ENCODE results near the gene CPTP. TPM values are rescaled to one million over a fixed set of nuclear protein-coding genes. Genes with fewer than 3 reads are reported as not detected.
A peak's percentile ranks its signal among the peaks of the same experiment; 100 is the strongest.

The CPTP gene
- total and polyA plus RNA-seq, 4 donors = 7.9 to 45.1 (median 22.5) TPM

DNA sequence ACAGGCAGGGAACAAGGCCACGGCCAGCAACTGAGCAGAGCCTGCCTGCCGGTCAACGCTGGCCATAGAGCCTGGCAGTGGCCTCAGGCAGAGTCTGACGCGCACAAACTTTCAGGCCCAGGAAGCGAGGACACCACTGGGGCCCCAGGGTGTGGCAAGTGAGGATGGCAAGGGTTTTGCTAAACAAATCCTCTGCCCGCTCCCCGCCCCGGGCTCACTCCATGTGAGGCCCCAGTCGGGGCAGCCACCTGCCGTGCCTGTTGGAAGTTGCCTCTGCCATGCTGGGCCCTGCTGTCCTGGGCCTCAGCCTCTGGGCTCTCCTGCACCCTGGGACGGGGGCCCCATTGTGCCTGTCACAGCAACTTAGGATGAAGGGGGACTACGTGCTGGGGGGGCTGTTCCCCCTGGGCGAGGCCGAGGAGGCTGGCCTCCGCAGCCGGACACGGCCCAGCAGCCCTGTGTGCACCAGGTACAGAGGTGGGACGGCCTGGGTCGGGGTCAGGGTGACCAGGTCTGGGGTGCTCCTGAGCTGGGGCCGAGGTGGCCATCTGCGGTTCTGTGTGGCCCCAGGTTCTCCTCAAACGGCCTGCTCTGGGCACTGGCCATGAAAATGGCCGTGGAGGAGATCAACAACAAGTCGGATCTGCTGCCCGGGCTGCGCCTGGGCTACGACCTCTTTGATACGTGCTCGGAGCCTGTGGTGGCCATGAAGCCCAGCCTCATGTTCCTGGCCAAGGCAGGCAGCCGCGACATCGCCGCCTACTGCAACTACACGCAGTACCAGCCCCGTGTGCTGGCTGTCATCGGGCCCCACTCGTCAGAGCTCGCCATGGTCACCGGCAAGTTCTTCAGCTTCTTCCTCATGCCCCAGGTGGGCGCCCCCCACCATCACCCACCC is 6.7 kb downstream of the CPTP start, which contains the start of gene TAS1R3:
TAS1R3 (plus strand) TSS at position 213 of the 898 bp plus-strand sequence; CDS start at position 279, 66 bp downstream.
- Histone ChIP-seq H3K4me3 (ENCODE audit: low read depth in 1 of 3, low read length in 3 of 3) (no peak within 1 kb of the TSS), H3K27me3 (ENCODE audit: control insufficient read depth in 4 of 4, insufficient read depth in 4 of 4, low read length in 3 of 4) (no peaks in the 10 kb centered on the region), H3K36me3 (ENCODE audit: control insufficient read depth in 4 of 4, insufficient read depth in 3 of 4, low read depth in 1 of 4, low read length in 3 of 4) (peaks cover 0 to 12% (median 8%) of the 10 kb centered on the region in 4 donors), H3K9me3 (ENCODE audit: control insufficient read depth in 4 of 4, low read length in 3 of 4) (no peaks in the 10 kb centered on the region), H3K9ac (ENCODE audit: low read depth in 1 of 2, low read length in 2 of 2) (no peak within 1 kb of the TSS), H3K27ac (ENCODE audit: low read depth in 1 of 2, low read length in 2 of 2) (no peak within 1 kb of the TSS), H3K4me1 (ENCODE audit: control insufficient read depth in 4 of 4, insufficient read depth in 4 of 4, low read length in 3 of 4) (peaks cover 9 to 29% (median 18%) of the 10 kb centered on the region in 4 donors)
- no peak for DNase-seq (ENCODE audit: low spot score)
- TF ChIP-seq FOXA1 (IDR thresholded peaks at IDR 0.05) (no peak), YY1 (IDR thresholded peaks at IDR 0.05) (no peak), RAD21 (IDR thresholded peaks at IDR 0.05) (no peak), HNF4A (conservative IDR thresholded peaks at IDR 0.05) (no peak), ZBTB33 (IDR thresholded peaks at IDR 0.05) (no peak), NR2F2 (IDR thresholded peaks at IDR 0.05) (no peak), FOXA2 (IDR thresholded peaks at IDR 0.05) (no peak), GABPA (IDR thresholded peaks at IDR 0.05 in 1 of 2, conservative IDR thresholded peaks at IDR 0.05 in 1 of 2) (no peak)
- WGBS = 79% methylated on average over 41 of the region's 41 CpGs

DNA sequence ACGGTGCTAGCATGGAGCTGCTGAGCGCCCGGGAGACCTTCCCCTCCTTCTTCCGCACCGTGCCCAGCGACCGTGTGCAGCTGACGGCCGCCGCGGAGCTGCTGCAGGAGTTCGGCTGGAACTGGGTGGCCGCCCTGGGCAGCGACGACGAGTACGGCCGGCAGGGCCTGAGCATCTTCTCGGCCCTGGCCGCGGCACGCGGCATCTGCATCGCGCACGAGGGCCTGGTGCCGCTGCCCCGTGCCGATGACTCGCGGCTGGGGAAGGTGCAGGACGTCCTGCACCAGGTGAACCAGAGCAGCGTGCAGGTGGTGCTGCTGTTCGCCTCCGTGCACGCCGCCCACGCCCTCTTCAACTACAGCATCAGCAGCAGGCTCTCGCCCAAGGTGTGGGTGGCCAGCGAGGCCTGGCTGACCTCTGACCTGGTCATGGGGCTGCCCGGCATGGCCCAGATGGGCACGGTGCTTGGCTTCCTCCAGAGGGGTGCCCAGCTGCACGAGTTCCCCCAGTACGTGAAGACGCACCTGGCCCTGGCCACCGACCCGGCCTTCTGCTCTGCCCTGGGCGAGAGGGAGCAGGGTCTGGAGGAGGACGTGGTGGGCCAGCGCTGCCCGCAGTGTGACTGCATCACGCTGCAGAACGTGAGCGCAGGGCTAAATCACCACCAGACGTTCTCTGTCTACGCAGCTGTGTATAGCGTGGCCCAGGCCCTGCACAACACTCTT is 7.6 kb downstream of the CPTP start:
- Histone ChIP-seq H3K9me3 (ENCODE audit: control insufficient read depth in 4 of 4, low read length in 3 of 4) (no peaks in the 10 kb centered on the region), H3K4me1 (ENCODE audit: control insufficient read depth in 4 of 4, insufficient read depth in 4 of 4, low read length in 3 of 4) (peaks cover 6 to 22% (median 15%) of the 10 kb centered on the region in 4 donors)
- WGBS = 78% methylated on average over 57 of the region's 57 CpGs

More for the DNA sequence above, 7.6 kb downstream of the CPTP start:
- Histone ChIP-seq H3K36me3 (ENCODE audit: control insufficient read depth in 4 of 4, insufficient read depth in 3 of 4, low read depth in 1 of 4, low read length in 3 of 4) (peaks cover 0 to 12% (median 5%) of the 10 kb centered on the region in 4 donors), H3K27me3 (ENCODE audit: control insufficient read depth in 4 of 4, insufficient read depth in 4 of 4, low read length in 3 of 4) (no peaks in the 10 kb centered on the region), H3K4me3 (ENCODE audit: low read depth in 1 of 3, low read length in 3 of 3) (no peak overlapping the region), H3K9ac (ENCODE audit: low read depth in 1 of 2, low read length in 2 of 2) (no peak overlapping the region), H3K27ac (ENCODE audit: low read depth in 1 of 2, low read length in 2 of 2) (peak overlapping the region; percentile 49 to 67)
- DNase-seq (ENCODE audit: low spot score) = no peak
- peak in 1 of 2 donors; percentile 69 for TF ChIP-seq EGR1 (IDR thresholded peaks at IDR 0.05; ENCODE audit: low read depth in 2 of 2)
- TF ChIP-seq, protein P1, sequence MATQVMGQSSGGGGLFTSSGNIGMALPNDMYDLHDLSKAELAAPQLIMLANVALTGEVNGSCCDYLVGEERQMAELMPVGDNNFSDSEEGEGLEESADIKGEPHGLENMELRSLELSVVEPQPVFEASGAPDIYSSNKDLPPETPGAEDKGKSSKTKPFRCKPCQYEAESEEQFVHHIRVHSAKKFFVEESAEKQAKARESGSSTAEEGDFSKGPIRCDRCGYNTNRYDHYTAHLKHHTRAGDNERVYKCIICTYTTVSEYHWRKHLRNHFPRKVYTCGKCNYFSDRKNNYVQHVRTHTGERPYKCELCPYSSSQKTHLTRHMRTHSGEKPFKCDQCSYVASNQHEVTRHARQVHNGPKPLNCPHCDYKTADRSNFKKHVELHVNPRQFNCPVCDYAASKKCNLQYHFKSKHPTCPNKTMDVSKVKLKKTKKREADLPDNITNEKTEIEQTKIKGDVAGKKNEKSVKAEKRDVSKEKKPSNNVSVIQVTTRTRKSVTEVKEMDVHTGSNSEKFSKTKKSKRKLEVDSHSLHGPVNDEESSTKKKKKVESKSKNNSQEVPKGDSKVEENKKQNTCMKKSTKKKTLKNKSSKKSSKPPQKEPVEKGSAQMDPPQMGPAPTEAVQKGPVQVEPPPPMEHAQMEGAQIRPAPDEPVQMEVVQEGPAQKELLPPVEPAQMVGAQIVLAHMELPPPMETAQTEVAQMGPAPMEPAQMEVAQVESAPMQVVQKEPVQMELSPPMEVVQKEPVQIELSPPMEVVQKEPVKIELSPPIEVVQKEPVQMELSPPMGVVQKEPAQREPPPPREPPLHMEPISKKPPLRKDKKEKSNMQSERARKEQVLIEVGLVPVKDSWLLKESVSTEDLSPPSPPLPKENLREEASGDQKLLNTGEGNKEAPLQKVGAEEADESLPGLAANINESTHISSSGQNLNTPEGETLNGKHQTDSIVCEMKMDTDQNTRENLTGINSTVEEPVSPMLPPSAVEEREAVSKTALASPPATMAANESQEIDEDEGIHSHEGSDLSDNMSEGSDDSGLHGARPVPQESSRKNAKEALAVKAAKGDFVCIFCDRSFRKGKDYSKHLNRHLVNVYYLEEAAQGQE (IDR thresholded peaks at IDR 0.05) = no peak
